Large intestine (tissue), 3 donors: Measurements from ENCODE around the gene MIDN. TPM values are rescaled to one million over a fixed set of nuclear protein-coding genes. Genes with fewer than 3 reads are reported as not detected.

ENCODE experiments used
- DNase-seq, 2 donors: peaks; one replicate each; pipeline versions ENCODE4 v3.0.0 to v3.0.0-alpha.2; 2013
- H3K27ac ChIP-seq: one replicate; pipeline ENCODE4 v1.5.1; 2013; ENCODE audit warnings: low read length
- H3K27me3 ChIP-seq: 2 replicates; pipeline ENCODE4 v1.6.1; 2013; ENCODE audit warnings: low read length; ENCODE audit not compliant: control insufficient read depth, insufficient read depth
- H3K36me3 ChIP-seq: 2 replicates; pipeline ENCODE4 v1.6.1; 2013; ENCODE audit warnings: low read length; ENCODE audit not compliant: control insufficient read depth, insufficient read depth
- H3K4me1 ChIP-seq: one replicate; pipeline ENCODE4 v1.6.1; 2013; ENCODE audit warnings: low read length; ENCODE audit not compliant: control insufficient read depth, insufficient read depth
- H3K4me3 ChIP-seq: one replicate; pipeline ENCODE4 v1.5.1; 2013; ENCODE audit warnings: low read length
- H3K9me3 ChIP-seq: one replicate; pipeline ENCODE4 v1.6.1; 2013; ENCODE audit warnings: mild to moderate bottlenecking, low read depth, low read length, moderate library complexity; ENCODE audit not compliant: control insufficient read depth
- WGBS: methylation state at CpG from one replicate; pipeline ENCODE4 v1.1.5; 2013; ENCODE audit warnings: low lambda C conversion rate; ENCODE audit not compliant: insufficient coverage; 5-methylcytosine and 5-hydroxymethylcytosine counted together
- polyA plus RNA-seq: library from polyadenylated mRNA; unstranded; fragments of 120-200 nt; gene quantifications from one replicate; pipeline ENCODE4 v1.2.1, GENCODE V29; 2013

Gene MIDN
- polyA plus RNA-seq, 1 donor, result 110 TPM

GRCh38 chr19:1227304-1228054 is 20.9 kb upstream of the MIDN start:
- no CpG with 5 or more reads among the region's 56 CpGs for WGBS
- Histone ChIP-seq H3K27me3 (no peaks in the 10 kb centered on the region), H3K4me3 (no peak overlapping the region), H3K36me3 (peaks cover 45% of the 10 kb centered on the region), H3K27ac (no peak overlapping the region), H3K9me3 (no peaks in the 10 kb centered on the region), H3K4me1 (peaks cover 19% of the 10 kb centered on the region)
- no peak for DNase-seq

GRCh38 chr19:1228161-1228957 is 20.0 kb upstream of the MIDN start:
- H3K27me3 ChIP-seq, result no peaks in the 10 kb centered on the region
- peaks cover 28% of the 10 kb centered on the region for H3K4me1 ChIP-seq
- H3K36me3 ChIP-seq, result peaks cover 37% of the 10 kb centered on the region
- no peaks in the 10 kb centered on the region for H3K9me3 ChIP-seq
- WGBS, result no CpG with 5 or more reads among the region's 100 CpGs
- no peak for DNase-seq
- no peak overlapping the region for H3K27ac ChIP-seq
- H3K4me3 ChIP-seq, result no peak overlapping the region

GRCh38 chr19:1229056-1229923 is 19.1 kb upstream of the MIDN start:
- DNase-seq, result no peak
- Histone ChIP-seq H3K27me3 (no peaks in the 10 kb centered on the region), H3K27ac (no peak overlapping the region), H3K4me3 (no peak overlapping the region), H3K9me3 (no peaks in the 10 kb centered on the region), H3K36me3 (peaks cover 27% of the 10 kb centered on the region), H3K4me1 (peaks cover 28% of the 10 kb centered on the region)
- no CpG with 5 or more reads among the region's 158 CpGs for WGBS

- Histone ChIP-seq H3K4me1 (peaks cover 28% of the 10 kb centered on the region), H3K36me3 (peaks cover 22% of the 10 kb centered on the region), H3K27ac (no peak overlapping the region), H3K27me3 (no peaks in the 10 kb centered on the region), H3K9me3 (peaks cover 5% of the 10 kb centered on the region), H3K4me3 (no peak overlapping the region)
- no CpG with 5 or more reads among the region's 61 CpGs for WGBS
- no peak for DNase-seq
Observed at GRCh38 chr19:1229924-1230782, 18.2 kb upstream of the MIDN start.

GRCh38 chr19:1230783-1231489 is 17.4 kb upstream of the MIDN start:
- no peak for DNase-seq
- no CpG with 5 or more reads among the region's 38 CpGs for WGBS
- Histone ChIP-seq H3K4me3 (no peak overlapping the region), H3K36me3 (peaks cover 17% of the 10 kb centered on the region), H3K27ac (no peak overlapping the region), H3K27me3 (peaks cover 5% of the 10 kb centered on the region), H3K9me3 (peaks cover 5% of the 10 kb centered on the region), H3K4me1 (peaks cover 28% of the 10 kb centered on the region)

- Histone ChIP-seq H3K4me1 (peaks cover 28% of the 10 kb centered on the region), H3K27ac (no peak overlapping the region)
- no CpG with 5 or more reads among the region's 15 CpGs for WGBS
Observed at GRCh38 chr19:1231729-1232637, 16.4 kb upstream of the MIDN start.

GRCh38 chr19:1232652-1233072 is 15.7 kb upstream of the MIDN start:
- no peak for DNase-seq
- Histone ChIP-seq H3K27me3 (peaks cover 17% of the 10 kb centered on the region), H3K4me1 (peaks cover 31% of the 10 kb centered on the region), H3K27ac (no peak overlapping the region), H3K4me3 (no peak overlapping the region), H3K9me3 (peaks cover 13% of the 10 kb centered on the region), H3K36me3 (peaks cover 3% of the 10 kb centered on the region)
- no CpG with 5 or more reads among the region's 15 CpGs for WGBS

More at GRCh38 chr19:1231729-1232637, 16.4 kb upstream of the MIDN start:
- H3K27me3 ChIP-seq, result peaks cover 12% of the 10 kb centered on the region
- H3K36me3 ChIP-seq, result peaks cover 8% of the 10 kb centered on the region
- no peak overlapping the region for H3K4me3 ChIP-seq
- H3K9me3 ChIP-seq, result peaks cover 9% of the 10 kb centered on the region
- no peak for DNase-seq

- Histone ChIP-seq H3K4me1 (peaks cover 34% of the 10 kb centered on the region), H3K27ac (no peak overlapping the region), H3K36me3 (peaks cover under 1% of the 10 kb centered on the region), H3K9me3 (peaks cover 13% of the 10 kb centered on the region), H3K4me3 (no peak overlapping the region), H3K27me3 (peaks cover 20% of the 10 kb centered on the region)
- no peak for DNase-seq
- no CpG with 5 or more reads among the region's 24 CpGs for WGBS
Observed at GRCh38 chr19:1233115-1233667, 15.2 kb upstream of the MIDN start.
